Measurements from ENCODE around the gene THSD8. TPM values are rescaled to one million over a fixed set of nuclear protein-coding genes. Genes with fewer than 3 reads are reported as not detected.
"Not testable (repeated sequence)": the region's sequence is repeated elsewhere in the genome, so short reads cannot be mapped to it uniquely, and the experiment has no call there.

The THSD8 gene
- polyA plus RNA-seq, 3 donors, result 0.38 to 1.8 (median 0.52) TPM

GRCh38 chr19:12838182-12838885 is 36.5 kb downstream of the THSD8 start, which contains the start of gene MAST1:
Gene MAST1 (plus strand): TSS chr19:12838515. CDS start chr19:12838573, 58 bp downstream.
- H3K27ac ChIP-seq (ENCODE audit: low read depth, low read length), result no peak within 1 kb of the TSS
- 0 to 2% (median 2%) methylated on average over 37 to 68 of the region's 69 CpGs for WGBS, 3 donors

GRCh38 chr19:12838886-12839756 is 37.3 kb downstream of the THSD8 start:
- WGBS, 3 donors, result 22 to 23% (median 23%) methylated on average over 18 to 21 of the region's 21 CpGs
- H3K27ac ChIP-seq (ENCODE audit: low read depth, low read length), result no peak overlapping the region

DNA sequence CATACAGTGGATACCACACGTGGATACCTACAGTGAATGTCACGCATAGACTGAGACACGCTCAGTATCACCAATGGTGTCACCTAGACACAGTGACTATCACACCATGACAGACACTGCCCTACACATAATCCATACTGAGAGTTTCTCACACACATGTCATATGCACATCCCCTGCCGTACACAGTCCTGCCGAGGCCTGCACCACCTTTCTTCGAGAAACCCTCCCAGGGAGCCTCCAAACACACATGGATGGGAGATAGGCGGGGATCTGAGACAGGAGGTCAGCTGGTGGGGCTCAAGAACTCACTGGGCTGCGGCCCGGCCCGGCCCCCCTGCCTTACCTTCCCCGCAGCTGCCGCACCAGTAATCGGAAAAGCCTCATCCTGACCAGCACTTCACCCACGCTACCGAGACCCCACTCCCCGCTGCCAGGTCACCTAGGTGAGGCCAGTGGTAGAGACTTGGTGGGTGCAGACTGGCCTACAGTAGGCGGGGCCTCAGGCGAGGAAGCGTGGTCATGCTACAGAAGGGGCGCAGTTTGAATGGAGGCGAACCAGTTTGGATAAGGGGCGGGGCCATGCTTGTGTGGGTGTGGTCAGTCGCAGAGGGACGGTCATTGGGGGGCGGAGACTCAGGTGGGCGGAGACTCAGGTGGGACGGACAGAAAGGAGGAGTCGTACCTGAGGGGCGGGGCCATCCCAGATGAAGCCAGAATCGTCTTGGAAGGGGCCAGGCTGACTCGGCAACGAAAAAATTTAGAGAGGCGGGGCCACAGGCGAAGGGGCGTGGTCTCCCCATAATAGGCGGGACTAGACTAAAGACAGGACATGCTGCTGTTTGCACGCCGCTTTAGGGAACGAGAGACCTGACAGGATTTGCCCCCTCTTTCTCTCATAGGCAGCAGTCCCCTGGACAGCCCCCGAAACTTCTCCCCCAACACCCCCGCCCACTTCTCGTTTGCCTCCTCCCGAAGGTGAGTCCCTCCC is 38.5 kb downstream of the THSD8 start:
- WGBS, 3 donors, result 24 to 27% (median 25%) methylated on average over 40 to 43 of the region's 43 CpGs
- no peak overlapping the region for H3K27ac ChIP-seq (ENCODE audit: low read depth, low read length)

GRCh38 chr19:12841094-12841493 is 39.2 kb downstream of the THSD8 start:
- WGBS, 3 donors, result 1 to 4% (median 4%) methylated on average over 26 to 29 of the region's 29 CpGs
- no peak overlapping the region for H3K27ac ChIP-seq (ENCODE audit: low read depth, low read length)

DNA sequence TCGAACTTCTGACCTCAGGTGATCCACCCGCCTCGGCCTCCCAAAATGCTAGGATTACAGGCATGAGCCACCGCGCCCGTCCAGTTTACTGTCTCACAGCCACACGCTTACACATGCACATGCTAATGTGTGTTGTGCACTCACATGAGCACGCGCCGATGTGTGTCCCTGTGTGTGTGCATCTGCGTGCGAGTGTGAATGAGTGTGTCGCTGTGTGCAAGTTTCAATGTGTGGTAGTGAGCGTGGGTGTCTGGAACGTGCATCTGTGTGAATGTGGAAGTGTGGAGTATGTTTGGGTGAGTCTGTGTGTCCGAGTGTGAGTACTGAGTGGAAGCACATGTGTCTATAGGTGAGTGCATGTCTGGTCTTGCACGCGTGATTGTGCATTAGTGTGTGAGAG is 40.6 kb downstream of the THSD8 start:
- WGBS, 3 donors, result 88 to 94% (median 93%) methylated on average over 18 of the region's 18 CpGs
- no peak overlapping the region for H3K27ac ChIP-seq (ENCODE audit: low read depth, low read length)

DNA sequence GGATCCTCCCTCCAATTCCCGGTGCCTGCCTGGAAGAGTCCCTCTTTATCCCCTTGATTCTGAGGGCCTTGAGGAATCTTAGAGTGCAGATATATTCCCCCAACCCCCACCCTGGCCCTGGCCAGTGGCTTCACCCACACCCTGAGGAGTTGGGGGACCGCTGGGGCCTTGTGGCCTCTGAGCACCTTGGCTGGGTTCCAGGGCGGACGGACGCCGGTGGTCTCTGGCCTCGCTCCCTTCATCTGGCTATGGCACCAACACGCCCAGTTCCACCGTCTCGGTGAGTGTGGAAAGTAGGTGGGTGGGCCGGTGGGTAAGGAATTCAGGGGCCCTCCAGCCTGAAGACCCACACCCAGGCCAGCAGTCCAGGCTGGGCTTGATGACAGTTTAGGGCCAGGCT is 41.5 kb downstream of the THSD8 start:
- WGBS, 3 donors, result 77 to 82% (median 79%) methylated on average over 11 of the region's 11 CpGs
- H3K27ac ChIP-seq (ENCODE audit: low read depth, low read length), result no peak overlapping the region

DNA sequence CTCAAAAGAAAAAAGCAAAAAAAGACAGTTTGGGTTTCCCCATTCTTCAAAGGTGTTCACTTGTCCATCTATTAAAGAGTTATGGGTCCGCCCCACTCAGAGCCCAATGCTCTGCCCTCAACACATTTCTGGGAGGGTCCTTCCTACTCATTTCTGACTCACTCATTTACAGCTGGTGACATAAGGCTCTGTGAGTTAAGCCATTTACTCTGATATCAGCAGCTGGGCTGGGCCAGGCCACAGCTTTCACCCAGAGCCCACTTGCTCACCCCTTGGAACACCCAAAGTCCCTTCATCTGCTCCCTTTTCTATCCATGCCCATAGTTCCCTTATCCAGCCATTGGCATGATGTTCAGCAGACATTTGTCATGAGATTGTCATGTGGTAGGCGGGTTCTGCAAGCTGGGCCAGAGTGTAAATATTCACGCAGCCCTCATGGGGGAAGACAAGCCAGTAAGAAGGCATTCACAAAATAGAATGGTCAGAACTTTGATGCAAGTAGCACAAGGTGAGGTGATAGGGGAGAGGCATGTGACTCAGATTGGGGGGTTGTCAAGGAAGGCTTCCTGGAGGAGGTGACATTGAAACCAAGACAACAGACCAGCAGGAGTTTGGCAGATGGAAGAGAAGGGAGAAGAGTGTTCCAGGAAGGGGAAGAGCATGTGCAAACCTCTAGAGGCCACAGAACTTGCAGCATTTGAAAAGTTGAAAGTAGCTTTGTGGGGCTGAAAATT is 42.3 kb downstream of the THSD8 start:
- no peak overlapping the region for H3K27ac ChIP-seq (ENCODE audit: low read depth, low read length)
- WGBS, 3 donors, result 66 to 82% (median 81%) methylated on average over 3 of the region's 3 CpGs

DNA sequence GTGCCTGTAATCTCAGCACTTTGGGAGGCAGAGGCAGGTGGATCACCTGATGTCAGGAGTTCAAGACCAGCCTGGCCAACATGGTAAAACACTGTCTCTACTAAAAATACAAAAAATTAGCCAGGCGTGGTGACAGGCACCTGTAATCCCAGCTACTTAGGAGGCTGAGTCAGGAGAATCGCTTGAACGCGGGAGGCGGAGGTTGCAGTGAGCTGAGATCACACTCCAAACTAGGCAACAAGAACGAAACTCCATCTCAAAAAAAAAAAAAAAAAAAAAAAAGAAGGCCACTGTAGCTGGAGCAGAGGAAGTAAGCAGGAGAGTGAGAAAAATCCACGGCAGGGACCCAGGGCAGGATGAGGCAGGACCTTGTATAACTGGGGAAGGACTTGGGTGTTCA is 44.7 kb downstream of the THSD8 start:
- 77 to 83% (median 79%) methylated on average over 7 of the region's 7 CpGs for WGBS, 3 donors
- H3K27ac ChIP-seq (ENCODE audit: low read depth, low read length), result not testable (repeated sequence)

DNA sequence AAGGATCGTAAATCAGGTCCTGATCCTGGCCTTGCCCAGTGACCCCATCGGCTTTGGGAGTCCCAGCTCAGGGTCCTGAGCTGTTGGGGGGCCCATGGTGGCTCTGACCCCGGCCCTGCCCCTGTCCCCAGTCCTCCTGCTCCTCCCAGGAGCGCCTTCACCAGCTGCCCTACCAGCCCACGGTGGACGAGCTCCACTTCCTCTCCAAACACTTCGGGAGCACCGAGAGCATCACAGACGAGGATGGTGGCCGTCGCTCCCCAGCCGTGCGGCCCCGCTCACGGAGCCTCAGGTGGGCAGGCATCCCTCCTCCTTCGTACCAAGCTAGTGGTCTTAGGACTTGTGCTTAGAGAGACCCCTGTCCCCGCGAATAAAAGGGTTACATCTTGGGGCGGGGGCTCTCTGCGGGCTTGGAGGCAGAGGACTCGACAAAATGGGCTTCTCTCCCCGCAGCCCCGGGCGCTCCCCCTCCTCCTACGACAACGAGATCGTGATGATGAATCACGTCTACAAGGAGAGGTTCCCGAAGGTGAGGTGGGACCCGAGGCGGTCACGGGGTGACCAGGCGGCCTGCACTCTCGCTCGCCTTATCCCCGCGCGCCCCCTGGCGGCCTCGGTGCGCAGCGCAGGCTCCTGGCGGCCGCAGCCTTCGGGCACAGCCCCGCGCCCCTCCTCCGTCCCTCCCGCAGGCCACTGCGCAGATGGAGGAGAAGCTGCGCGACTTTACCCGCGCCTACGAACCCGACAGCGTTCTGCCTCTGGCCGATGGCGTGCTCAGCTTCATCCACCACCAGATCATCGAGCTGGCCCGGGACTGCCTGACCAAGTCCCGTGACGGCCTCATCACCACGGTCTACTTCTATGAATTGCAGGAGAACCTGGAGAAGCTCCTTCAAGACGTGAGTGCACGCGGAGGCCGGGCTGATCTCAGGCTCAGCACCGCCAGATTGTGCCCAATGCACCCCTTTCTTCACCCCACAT is 45.6 kb downstream of the THSD8 start:
- 11 to 12% (median 11%) methylated on average over 61 to 69 of the region's 69 CpGs for WGBS, 3 donors

More for the DNA sequence above, 45.6 kb downstream of the THSD8 start:
- no peak overlapping the region for H3K27ac ChIP-seq (ENCODE audit: low read depth, low read length)

Other genes starting within 250 kb of the THSD8 start
- gene ZNF490, start 191.3 kb upstream of the THSD8 start, polyA plus RNA-seq, result under 1 TPM; 0.45 to 0.55 (median 0.51) TPM
- 1 to 10 TPM; 4.0 to 7.6 (median 4.4) TPM for gene ZNF791, start 191.1 kb upstream of the THSD8 start, polyA plus RNA-seq
- gene MAN2B1, start 135.3 kb upstream of the THSD8 start, polyA plus RNA-seq, result 10 to 100 TPM; 26.7 to 68.3 (median 44.5) TPM
- 10 to 100 TPM; 11.0 to 16.3 (median 11.8) TPM for gene WDR83, start 135.3 kb upstream of the THSD8 start, polyA plus RNA-seq
- gene DHPS, start 120.2 kb upstream of the THSD8 start, polyA plus RNA-seq, result 10 to 100 TPM; 55.8 to 69.6 (median 68.3) TPM
- not detected for gene GNG14, start 114.1 kb upstream of the THSD8 start, polyA plus RNA-seq
- gene FBXW9, start 105.4 kb upstream of the THSD8 start, polyA plus RNA-seq, result 1 to 10 TPM; 3.9 to 7.4 (median 6.6) TPM
- gene TNPO2, start 78.1 kb upstream of the THSD8 start, polyA plus RNA-seq, result 10 to 100 TPM; 14.3 to 36.9 (median 21.9) TPM
- gene TRIR, start 67.4 kb upstream of the THSD8 start, polyA plus RNA-seq, result 100 to 1,000 TPM; 143 to 267 (median 219) TPM
- gene GET3, start 64.6 kb upstream of the THSD8 start, polyA plus RNA-seq, result 10 to 100 TPM; 50.9 to 94.1 (median 93.1) TPM
- under 1 TPM in 1 of 3 donors, not detected in 2; 0.07 TPM for gene BEST2, start 50.3 kb upstream of the THSD8 start, polyA plus RNA-seq
- gene HOOK2, start 26.5 kb upstream of the THSD8 start, polyA plus RNA-seq, result 100 to 1,000 TPM in 1 of 3 donors, 10 to 100 TPM in 2; 41.1 to 210 (median 57.2) TPM
- 1,000 to 10,000 TPM in 2 of 3 donors, 100 to 1,000 TPM in 1; 120 to 1,553 (median 1,136) TPM for gene JUNB, start 10.6 kb upstream of the THSD8 start, polyA plus RNA-seq
- 100 to 1,000 TPM; 159 to 386 (median 207) TPM for gene PRDX2, start 269 bp upstream of the THSD8 start, polyA plus RNA-seq
- 1 to 10 TPM; 3.3 to 6.4 (median 5.6) TPM for gene RNASEH2A, start 4.5 kb downstream of the THSD8 start, polyA plus RNA-seq
- gene RTBDN, start 32.5 kb downstream of the THSD8 start, polyA plus RNA-seq, result under 1 TPM in 2 of 3 donors, not detected in 1; 0.10 to 0.46 TPM
- gene MAST1, start 36.4 kb downstream of the THSD8 start, polyA plus RNA-seq, result 1 to 10 TPM in 1 of 3 donors, under 1 TPM in 1, not detected in 1; 0.18 to 2.3 TPM
- gene DNASE2, start 79.4 kb downstream of the THSD8 start, polyA plus RNA-seq, result 10 to 100 TPM; 15.6 to 29.0 (median 28.1) TPM
- gene KLF1, start 85.1 kb downstream of the THSD8 start, polyA plus RNA-seq, result under 1 TPM in 2 of 3 donors, not detected in 1; 0.04 to 0.07 TPM
- gene GCDH, start 89.1 kb downstream of the THSD8 start, polyA plus RNA-seq, result 10 to 100 TPM; 27.2 to 73.8 (median 27.3) TPM
- 1 to 10 TPM in 1 of 3 donors, under 1 TPM in 1, not detected in 1; 0.05 to 1.2 TPM for gene SYCE2, start 117.2 kb downstream of the THSD8 start, polyA plus RNA-seq
- gene FARSA, start 131.6 kb downstream of the THSD8 start, polyA plus RNA-seq, result 10 to 100 TPM; 34.0 to 47.6 (median 35.0) TPM
- gene CALR, start 136.5 kb downstream of the THSD8 start, polyA plus RNA-seq, result 100 to 1,000 TPM; 215 to 433 (median 312) TPM
- 100 to 1,000 TPM in 2 of 3 donors, 10 to 100 TPM in 1; 58.1 to 159 (median 133) TPM for gene RAD23A, start 143.8 kb downstream of the THSD8 start, polyA plus RNA-seq
- gene GADD45GIP1, start 155.2 kb downstream of the THSD8 start, polyA plus RNA-seq, result 10 to 100 TPM; 34.2 to 51.5 (median 38.2) TPM
- gene DAND5, start 167.5 kb downstream of the THSD8 start, polyA plus RNA-seq, result under 1 TPM; 0.04 to 0.11 (median 0.05) TPM
- 10 to 100 TPM; 12.3 to 88.6 (median 77.6) TPM for gene NFIX, start 193.4 kb downstream of the THSD8 start, polyA plus RNA-seq

Data from adipose tissue (tissue), 3 donors.